Activated T-cell treated with anti-CD3 and anti-CD28 coated beads for 24 hours (primary cell): ENCODE results near the gene PDK4.

Experiments
- DNase-seq: peaks from one replicate; pipeline ENCODE4 v3.0.0-alpha.2; 2020; ENCODE audit warnings: low read depth

The PDK4 gene

GRCh38 chr7:95596198-95597063 is at the start of gene PDK4:
PDK4 (minus strand) TSS chr7:95596516; CDS start chr7:95596293, 223 bp downstream.
- DNase-seq = no peak

DNA sequence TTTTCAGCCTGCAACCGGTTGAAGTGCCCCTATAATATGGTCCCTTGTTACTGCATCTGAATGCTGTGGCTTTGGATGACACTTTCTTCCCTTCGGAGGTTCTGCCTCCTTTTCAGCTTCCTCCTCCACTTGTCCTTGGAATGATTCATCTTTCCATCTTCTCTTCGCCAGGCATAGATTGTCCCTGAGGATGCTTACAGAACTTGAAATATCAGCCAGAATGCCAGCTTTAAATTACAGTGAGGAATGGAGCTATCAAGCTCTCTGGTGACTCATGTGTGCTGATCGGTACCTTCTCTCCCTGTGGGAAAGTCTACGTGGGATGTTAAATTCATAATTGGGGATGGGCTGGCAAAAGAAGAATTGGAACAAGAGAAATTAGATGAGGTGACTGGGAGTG is 45.9 kb upstream of the PDK4 start:
- DNase-seq = no peak

- DNase-seq = no peak
These were observed 40.0 kb upstream of the PDK4 start for GRCh38 chr7:95636140-95636940.

GRCh38 chr7:95632609-95633008 is 36.3 kb upstream of the PDK4 start:
- no peak for DNase-seq

GRCh38 chr7:95631527-95631926 is 35.2 kb upstream of the PDK4 start:
- DNase-seq = no peak

- DNase-seq = no peak
These were observed 34.6 kb upstream of the PDK4 start for GRCh38 chr7:95630702-95631458.

DNA sequence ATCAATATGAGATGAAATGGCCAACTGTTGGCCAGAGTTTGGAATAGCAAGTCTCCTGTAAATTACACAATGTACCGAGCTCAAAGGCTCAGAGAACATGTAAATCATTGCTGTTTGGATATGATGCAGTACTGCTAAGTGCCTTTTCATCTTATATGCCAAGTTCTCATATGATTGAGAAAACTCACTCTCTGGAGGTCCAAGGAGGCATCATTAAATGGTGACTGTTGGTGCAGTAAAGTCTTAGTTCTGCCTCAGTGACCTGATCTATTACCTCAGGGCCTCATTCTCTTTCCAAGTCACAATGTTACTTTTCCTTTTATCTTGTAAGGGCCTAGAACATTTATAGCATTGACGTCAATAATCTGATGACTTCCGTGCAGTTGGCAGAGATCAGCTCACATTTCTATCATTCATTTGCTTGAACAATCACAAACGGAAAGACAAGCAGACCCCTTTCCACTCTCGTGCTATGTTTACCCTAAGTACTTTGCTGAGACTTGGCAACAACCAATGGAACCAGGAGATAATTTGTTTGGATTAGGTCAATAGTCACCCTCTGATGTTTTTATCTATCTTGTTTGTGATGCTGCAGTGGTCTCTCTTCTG is 32.6 kb upstream of the PDK4 start:
- no peak for DNase-seq

DNA sequence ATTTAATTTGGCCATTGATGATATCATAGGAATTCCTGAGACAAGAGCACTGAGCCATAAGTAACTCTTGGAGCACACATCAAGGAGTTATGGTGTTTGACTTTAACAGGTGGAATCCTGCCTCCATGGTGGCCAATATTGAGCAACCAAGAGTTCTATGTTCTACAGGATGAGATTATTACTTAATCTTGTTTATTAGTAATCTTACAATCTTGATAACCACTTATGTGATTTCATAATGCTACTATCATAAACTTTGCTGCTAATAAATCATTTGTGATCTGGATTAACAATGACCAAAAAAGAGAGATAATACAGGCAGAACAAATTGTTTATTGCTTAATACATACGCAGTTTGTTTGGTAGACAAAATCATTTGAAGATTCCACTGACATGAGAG is 27.5 kb upstream of the PDK4 start:
- DNase-seq = no peak

DNA sequence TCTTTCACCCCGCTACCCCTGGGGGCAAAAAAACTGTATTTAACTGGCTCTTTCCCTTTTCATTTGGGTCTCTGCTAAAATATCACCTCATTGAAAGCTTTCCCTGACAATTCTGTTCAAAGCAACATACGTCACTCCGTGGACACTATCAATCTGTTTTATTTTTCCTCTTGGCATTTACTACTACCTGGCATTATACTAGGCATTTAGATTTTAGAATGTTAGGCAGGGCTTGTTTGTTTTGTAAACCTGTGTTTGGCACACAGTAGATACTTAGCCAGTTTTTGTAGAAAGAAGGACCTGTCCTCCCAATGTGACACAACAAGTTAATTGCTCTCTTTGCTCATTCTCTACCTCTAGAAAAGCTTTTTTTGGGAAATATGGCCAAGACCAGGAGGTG is 26.5 kb upstream of the PDK4 start:
- DNase-seq = no peak

GRCh38 chr7:95622001-95622549 is 25.8 kb upstream of the PDK4 start:
- DNase-seq = no peak

- no peak for DNase-seq
These were observed 25.1 kb upstream of the PDK4 start for GRCh38 chr7:95621404-95621803.

GRCh38 chr7:95620631-95621030 is 24.3 kb upstream of the PDK4 start:
- DNase-seq = no peak

DNA sequence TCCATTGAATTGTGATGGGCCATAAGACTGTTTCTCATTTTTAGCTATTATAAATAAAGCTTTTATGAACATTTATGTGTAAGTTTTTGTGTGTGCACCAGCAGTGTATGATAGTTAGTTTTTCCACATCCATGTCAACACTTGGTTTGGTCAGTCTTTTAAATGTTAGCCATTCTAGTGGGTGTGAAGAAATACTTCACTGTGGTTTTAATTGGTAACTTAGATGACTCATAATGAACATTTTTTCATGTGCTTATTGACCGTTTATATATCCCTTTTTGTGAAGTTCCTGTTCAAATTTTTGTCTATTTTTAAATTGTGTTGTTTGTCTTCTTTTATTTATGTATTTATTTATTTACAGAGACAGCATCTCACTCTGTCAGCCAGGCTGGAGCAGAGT is 23.6 kb upstream of the PDK4 start:
- DNase-seq = no peak

GRCh38 chr7:95619517-95619916 is 23.2 kb upstream of the PDK4 start:
- DNase-seq = no peak

DNA sequence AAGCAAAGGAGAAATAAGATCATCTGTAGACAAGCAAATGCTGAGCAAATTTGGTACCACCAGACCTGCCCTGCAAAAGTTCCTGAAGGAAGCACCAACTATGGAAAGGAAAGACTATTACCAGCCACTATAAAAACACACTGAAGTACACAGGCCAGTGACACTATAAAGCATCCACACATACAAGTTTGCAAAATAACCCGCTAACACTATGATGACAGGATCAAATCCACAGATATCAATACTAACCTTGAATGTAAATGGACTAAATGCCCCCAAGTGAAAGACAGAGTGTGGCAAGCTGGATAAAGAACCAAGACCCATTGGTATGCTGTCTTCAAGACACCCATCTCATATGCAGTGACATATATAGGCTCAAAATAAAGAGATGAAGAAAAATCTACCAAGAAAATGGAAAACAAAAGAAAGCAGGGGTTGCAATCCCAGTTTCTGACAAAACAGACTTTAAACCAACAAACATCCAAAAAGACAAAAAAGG is 18.2 kb upstream of the PDK4 start:
- DNase-seq = no peak

- DNase-seq = no peak
These were observed 14.9 kb upstream of the PDK4 start for GRCh38 chr7:95611224-95611623.

GRCh38 chr7:95609277-95609971 is 13.1 kb upstream of the PDK4 start:
- DNase-seq = no peak

DNA sequence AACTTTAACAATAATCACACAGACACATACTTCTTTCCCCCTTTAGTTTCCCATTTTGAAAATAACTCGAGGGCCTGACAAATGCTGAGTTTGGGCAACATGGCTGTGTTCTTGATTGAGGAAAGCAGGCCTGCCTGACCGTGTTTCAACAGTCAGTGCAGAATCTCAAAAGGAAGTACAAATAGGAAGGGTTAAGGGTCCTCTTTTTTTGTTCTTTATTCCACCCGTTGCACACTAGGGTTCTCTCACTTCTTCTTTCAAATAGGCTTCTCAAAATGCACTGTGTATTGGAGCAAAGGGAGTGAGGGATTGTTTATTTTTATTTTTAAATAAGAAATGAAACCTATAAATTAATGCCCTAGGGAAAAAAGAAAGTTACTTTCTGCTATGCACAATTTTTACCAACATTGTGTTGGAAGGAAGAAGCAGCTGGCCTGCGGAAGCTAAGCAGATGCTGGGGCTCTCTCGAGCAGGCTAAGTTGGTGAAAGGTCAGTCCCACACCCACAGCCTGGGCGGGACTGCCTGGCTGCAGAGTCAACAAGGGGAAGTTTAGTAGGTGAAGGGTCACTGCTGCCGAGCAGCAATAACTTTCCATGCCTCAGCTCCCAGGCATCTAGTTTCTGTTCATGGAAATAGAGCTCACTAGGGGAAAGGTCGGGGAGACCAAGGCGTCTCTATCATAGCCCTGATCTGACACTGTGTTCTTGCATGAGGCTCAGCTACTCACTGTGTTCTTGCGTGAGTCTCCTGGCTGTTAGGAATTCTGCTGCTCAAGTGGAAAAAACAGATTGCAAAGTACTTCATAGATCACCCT is 12.2 kb upstream of the PDK4 start:
- no peak for DNase-seq

- DNase-seq = no peak
These were observed 11.2 kb upstream of the PDK4 start for GRCh38 chr7:95607561-95607960.

DNA sequence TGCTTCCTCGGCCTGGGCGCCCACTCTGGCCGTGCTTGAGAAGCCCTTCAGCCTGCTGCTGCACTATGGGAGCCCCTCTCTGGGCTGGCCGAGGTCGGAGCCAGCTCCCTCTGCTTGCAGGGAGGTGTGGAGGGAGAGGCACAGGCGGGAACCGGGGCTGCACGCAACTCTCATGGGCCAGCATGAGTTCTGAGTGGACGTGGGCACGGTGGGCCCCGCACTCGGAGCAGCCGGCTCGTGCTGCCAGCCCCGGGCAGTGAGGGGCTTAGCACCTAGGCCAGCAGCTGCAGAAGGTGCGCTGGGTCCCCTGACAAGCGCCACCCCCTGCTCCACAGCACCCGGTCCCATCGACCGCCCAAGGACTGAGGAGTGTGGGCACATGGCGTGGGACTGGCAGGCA is 9.0 kb upstream of the PDK4 start:
- DNase-seq = no peak
